Endothelial cell (in vitro differentiated cells): Measurements from ENCODE around the gene MYOM3. TPM values are rescaled to one million over a fixed set of nuclear protein-coding genes. Genes with fewer than 3 reads are reported as not detected.

ENCODE experiments used
- DNase-seq: peaks from one replicate; pipeline ENCODE4 v3.0.0; 2021; ENCODE audit warnings: low spot score
- H3K27ac Mint-ChIP-seq: one replicate; pipeline ENCODE4 v1.8.0; 2021; ENCODE audit warnings: mixed read lengths, inconsistent platforms; ENCODE audit not compliant: unreplicated experiment
- H3K27me3 Mint-ChIP-seq: one replicate; pipeline ENCODE4 v1.8.0; 2021; ENCODE audit warnings: mild to moderate bottlenecking, moderate library complexity, mixed read lengths, inconsistent platforms; ENCODE audit not compliant: unreplicated experiment
- H3K36me3 Mint-ChIP-seq: one replicate; pipeline ENCODE4 v1.8.0; 2021; ENCODE audit warnings: mild to moderate bottlenecking, low read depth, mixed read lengths, inconsistent platforms; ENCODE audit not compliant: unreplicated experiment
- H3K4me1 Mint-ChIP-seq: one replicate; pipeline ENCODE4 v1.8.0; 2021; ENCODE audit warnings: mild to moderate bottlenecking, mixed read lengths, inconsistent platforms; ENCODE audit not compliant: unreplicated experiment
- H3K4me3 Mint-ChIP-seq: one replicate; pipeline ENCODE4 v1.8.0; 2021; ENCODE audit warnings: mild to moderate bottlenecking, mixed read lengths, inconsistent platforms; ENCODE audit not compliant: unreplicated experiment
- H3K9me3 Mint-ChIP-seq: one replicate; pipeline ENCODE4 v1.8.0; 2021; ENCODE audit warnings: mixed read lengths, inconsistent platforms; ENCODE audit not compliant: unreplicated experiment
- total RNA-seq: library from RNA; stranded (reverse); fragmentation: NEBNext Ultra II Directional; extraction: Animal tissue kit (Norgen Biotek cat#: 25700); gene quantifications from one replicate; pipeline ENCODE4 v1.2.1, GENCODE V29; 2021; ENCODE audit not compliant: unreplicated experiment
- TF ChIP-seq, protein P1 (sequence below): fragments of 200-600 bp; sonication (generic); IDR thresholded peaks from one replicate; pipeline ENCODE4 v1.5.0; 2021; ENCODE audit warnings: antibody characterized with exemption; ENCODE audit not compliant: unreplicated experiment

MYOM3 gene
- total RNA-seq, 1 donor from 2014 or later, result 0.59 TPM

GRCh38 chr1:24120965-24121364 is 9.0 kb upstream of the MYOM3 start:
- TF ChIP-seq, protein P1, sequence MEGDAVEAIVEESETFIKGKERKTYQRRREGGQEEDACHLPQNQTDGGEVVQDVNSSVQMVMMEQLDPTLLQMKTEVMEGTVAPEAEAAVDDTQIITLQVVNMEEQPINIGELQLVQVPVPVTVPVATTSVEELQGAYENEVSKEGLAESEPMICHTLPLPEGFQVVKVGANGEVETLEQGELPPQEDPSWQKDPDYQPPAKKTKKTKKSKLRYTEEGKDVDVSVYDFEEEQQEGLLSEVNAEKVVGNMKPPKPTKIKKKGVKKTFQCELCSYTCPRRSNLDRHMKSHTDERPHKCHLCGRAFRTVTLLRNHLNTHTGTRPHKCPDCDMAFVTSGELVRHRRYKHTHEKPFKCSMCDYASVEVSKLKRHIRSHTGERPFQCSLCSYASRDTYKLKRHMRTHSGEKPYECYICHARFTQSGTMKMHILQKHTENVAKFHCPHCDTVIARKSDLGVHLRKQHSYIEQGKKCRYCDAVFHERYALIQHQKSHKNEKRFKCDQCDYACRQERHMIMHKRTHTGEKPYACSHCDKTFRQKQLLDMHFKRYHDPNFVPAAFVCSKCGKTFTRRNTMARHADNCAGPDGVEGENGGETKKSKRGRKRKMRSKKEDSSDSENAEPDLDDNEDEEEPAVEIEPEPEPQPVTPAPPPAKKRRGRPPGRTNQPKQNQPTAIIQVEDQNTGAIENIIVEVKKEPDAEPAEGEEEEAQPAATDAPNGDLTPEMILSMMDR, result no peak
- H3K27ac Mint-ChIP-seq, result no peak overlapping the region
- H3K4me1 Mint-ChIP-seq, result no peaks in the 10 kb centered on the region
- peaks cover 6% of the 10 kb centered on the region for H3K27me3 Mint-ChIP-seq
- no peaks in the 10 kb centered on the region for H3K9me3 Mint-ChIP-seq
- no peak for DNase-seq
- H3K36me3 Mint-ChIP-seq, result no peaks in the 10 kb centered on the region
- no peak overlapping the region for H3K4me3 Mint-ChIP-seq

DNA sequence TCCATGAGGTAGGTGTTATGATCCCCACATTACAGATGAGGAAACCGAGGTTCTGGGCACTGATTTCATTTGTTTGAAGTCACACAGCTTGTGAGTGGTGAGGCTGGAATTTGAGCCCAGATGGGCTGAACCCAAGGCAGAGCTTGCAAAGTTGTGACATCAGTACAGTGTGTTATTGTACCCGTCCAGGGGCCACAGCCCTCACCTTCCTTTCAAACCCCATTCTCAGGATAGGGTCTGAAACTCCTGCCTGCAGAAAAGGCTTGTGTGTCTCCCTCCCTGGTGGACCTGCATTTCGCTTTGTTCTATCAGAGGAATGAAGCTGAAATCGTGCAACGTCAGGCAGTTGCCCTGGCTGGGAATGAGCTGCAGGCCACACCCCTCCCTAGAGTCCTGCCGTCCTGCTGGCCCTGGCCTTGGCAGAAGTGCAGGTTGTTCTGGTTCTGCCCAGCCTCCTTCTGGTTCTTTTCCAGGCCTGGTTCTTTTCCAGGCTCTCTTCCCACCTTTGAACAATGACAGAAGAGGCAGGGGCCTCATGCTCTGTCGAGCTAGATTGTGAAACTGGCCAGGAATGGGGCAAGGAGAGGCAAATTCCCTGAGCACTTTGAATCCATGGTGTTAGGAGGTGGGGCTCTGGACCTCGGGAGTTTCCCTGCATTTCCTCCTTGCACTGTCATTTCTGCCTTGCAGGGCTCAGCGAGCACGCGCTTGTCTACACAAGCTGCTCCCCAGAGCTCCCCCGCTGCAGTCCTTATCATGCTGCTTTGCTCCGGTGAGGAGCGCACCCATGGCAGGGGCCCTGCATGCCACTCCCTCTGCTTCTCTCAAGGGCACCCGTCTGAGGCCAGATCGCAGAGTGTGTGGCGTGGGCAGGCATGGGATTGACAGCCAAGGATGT is 8.2 kb upstream of the MYOM3 start:
- no peaks in the 10 kb centered on the region for H3K9me3 Mint-ChIP-seq
- DNase-seq, result no peak
- H3K27ac Mint-ChIP-seq, result no peak overlapping the region
- TF ChIP-seq, protein P1, result no peak
- no peaks in the 10 kb centered on the region for H3K36me3 Mint-ChIP-seq
- no peak overlapping the region for H3K4me3 Mint-ChIP-seq
- H3K4me1 Mint-ChIP-seq, result no peaks in the 10 kb centered on the region
- H3K27me3 Mint-ChIP-seq, result peaks cover 6% of the 10 kb centered on the region

DNA sequence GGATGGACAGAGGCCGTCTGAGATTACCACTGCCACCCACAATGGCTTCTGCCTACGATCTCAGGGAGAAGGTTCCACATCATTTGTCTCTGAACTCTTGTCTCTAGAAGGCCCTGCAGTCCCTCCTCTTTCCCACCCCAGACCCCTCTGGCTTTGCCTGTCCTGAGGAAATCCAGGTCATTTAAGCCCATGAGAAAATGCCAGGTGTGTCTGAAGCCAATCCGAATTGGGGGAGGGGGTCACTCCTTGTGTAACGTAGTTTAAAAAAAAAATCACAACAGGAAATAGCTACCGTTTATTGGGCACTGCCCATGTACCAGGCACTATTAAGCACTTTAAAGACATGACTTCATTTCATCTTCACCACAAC is 7.5 kb upstream of the MYOM3 start:
- Mint-ChIP-seq H3K9me3 (no peaks in the 10 kb centered on the region), H3K4me1 (no peaks in the 10 kb centered on the region), H3K27me3 (peaks cover 6% of the 10 kb centered on the region), H3K36me3 (no peaks in the 10 kb centered on the region), H3K4me3 (no peak overlapping the region), H3K27ac (no peak overlapping the region)
- TF ChIP-seq, protein P1, result no peak
- no peak for DNase-seq

DNA sequence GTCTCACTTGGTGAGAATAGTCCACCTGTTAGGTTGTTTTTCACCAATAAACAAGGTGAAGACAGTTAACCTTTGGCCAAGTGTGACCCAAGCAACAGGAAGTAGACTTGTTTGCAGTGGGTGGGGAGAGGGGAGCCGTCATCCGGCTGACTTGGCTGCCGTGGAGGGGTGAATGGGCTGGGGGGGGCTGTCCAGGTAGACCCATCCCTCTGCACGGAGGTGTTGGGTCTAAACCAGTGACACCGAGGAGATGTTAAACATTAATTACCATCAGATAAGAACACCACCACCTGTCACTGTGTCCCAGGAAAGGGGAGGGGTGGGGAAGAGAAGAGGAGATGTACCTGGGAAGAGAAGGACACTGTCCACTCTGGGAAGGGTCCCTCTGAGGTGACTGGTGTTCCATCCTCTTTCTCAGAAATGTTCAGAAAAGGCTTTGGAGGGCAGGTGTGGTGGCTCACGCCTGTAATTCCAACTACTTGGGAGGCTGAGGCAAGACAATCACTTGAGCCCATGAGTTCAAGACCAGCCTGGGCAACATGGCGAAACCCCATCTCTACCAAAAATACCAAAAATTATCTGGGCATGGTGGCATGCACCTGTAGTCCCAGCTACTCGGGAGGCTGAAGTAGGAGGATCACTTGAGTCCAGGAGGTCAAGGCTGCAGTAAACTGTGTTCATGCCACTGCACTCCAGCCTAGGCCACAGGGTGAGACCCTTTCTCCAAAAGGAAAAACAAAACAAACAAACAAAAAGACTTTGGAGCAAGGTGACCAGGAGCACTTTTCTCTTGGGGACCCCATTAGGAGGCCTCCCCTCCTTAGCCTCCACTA is 6.7 kb upstream of the MYOM3 start:
- no peaks in the 10 kb centered on the region for H3K9me3 Mint-ChIP-seq
- peaks cover 6% of the 10 kb centered on the region for H3K27me3 Mint-ChIP-seq
- no peak for DNase-seq
- H3K4me3 Mint-ChIP-seq, result no peak overlapping the region
- no peaks in the 10 kb centered on the region for H3K36me3 Mint-ChIP-seq
- TF ChIP-seq, protein P1, result no peak
- H3K27ac Mint-ChIP-seq, result no peak overlapping the region
- H3K4me1 Mint-ChIP-seq, result no peaks in the 10 kb centered on the region
